Stimulated activated CD4-positive, alpha-beta T cell treated with anti-CD3 and anti-CD28 coated beads, Interleukin-12 subunit alpha, Interleukin-12 subunit beta, amount 100 ng/mL, for 24 hours (primary cell): Measurements from ENCODE around the gene PES1.
"Not testable (repeated sequence)": the region's sequence is repeated elsewhere in the genome, so short reads cannot be mapped to it uniquely, and the experiment has no call there.

Source experiments
- DNase-seq, 2 experiments: peaks; one replicate each; pipeline ENCODE4 v3.0.0-alpha.2; 2020; ENCODE audit warnings: low read depth in 2 of 2

The PES1 gene

GRCh38 chr22:30609260-30610185 lies 17.8 kb upstream of the PES1 start:
- DNase-seq = no peak

- no peak for DNase-seq
Measured at GRCh38 chr22:30607939-30608338, 16.2 kb upstream of the PES1 start.

DNA sequence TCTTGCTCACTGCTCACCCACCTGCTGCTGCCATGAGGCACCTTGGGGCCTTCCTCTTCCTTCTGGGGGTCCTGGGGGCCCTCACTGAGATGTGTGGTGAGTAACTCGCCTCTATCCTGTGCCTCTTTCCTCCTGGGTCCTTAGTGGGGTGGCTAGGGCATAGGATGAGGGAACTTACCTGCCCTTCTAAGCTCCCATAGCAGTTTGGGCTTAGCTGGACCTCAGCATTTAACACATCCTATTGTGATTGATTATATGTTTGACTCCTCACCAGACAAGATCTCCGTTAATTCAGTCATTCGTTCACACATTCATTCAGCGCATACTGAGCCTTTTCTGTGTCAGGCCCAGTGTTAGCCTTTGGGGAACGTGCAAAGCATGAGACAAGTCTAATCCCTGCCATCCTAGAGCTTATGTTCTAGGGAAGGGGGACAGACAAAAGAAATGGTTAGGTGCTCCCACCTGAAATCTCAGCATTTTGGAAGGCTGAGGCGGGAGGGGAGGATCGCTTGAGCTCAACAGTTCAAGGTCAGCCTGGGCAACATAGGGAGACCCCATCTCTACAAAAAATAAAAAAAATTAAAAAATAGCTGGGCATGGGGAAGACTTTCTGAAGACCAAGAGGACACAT lies 15.7 kb upstream of the PES1 start:
- no peak for DNase-seq

GRCh38 chr22:30606455-30607299 lies 15.0 kb upstream of the PES1 start, which contains the start of gene TCN2:
TSS of gene TCN2 (plus strand) at chr22:30607174. CDS start at chr22:30607332, 158 bp downstream.
- DNase-seq = peak in 1 of 2 experiments; percentile 32

- peak in 1 of 2 experiments; percentile 32 for DNase-seq
Measured at GRCh38 chr22:30605449-30606110, 13.9 kb upstream of the PES1 start.

- no peak for DNase-seq
Measured at GRCh38 chr22:30604723-30605122, 13.0 kb upstream of the PES1 start.

- no peak for DNase-seq
Measured at GRCh38 chr22:30603801-30604200, 12.1 kb upstream of the PES1 start.

GRCh38 chr22:30602049-30602448 lies 10.3 kb upstream of the PES1 start:
- no peak for DNase-seq

GRCh38 chr22:30601464-30601863 lies 9.8 kb upstream of the PES1 start:
- no peak for DNase-seq

- DNase-seq = no peak
Measured at GRCh38 chr22:30600921-30601320, 9.2 kb upstream of the PES1 start.

DNA sequence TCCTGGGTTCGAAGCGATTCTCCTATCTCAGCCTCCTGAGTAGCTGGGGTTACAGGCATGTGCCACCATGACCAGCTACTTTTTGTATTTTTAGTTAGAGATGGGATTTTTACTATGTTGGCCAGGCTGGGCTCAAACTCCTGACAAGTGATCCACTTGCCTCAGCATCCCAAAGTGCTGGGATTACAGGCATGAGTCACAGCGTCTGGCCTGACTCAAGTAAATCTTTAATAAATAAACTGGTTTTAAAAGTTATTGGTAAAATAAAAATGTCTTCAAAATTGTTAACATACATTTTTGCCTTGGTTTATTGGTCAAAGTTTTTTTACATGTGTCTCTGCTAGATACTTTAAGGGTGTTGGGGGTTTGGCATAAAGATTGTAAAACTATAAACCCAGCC lies 7.3 kb upstream of the PES1 start:
- no peak for DNase-seq

DNA sequence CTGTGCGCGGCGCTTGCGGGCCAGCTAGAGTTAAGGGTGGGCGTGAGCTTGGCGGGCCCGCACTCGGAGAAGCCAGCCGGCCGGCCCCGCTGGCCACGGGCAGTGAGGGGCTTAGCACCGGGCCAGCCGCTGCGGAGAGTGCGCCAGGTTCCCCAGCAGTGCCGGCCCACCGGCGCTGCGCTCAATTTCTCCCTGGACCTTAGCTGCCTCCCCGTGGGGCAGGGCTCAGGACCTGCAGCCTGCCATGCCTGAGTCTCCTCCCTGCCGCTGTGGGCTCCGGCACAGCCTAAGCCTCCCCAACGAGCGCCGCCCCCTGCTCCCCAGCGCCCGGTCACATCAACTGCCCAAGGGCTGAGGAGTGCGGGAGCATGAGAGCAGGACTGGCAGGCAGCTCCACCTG lies 5.2 kb upstream of the PES1 start:
- DNase-seq = no peak

DNA sequence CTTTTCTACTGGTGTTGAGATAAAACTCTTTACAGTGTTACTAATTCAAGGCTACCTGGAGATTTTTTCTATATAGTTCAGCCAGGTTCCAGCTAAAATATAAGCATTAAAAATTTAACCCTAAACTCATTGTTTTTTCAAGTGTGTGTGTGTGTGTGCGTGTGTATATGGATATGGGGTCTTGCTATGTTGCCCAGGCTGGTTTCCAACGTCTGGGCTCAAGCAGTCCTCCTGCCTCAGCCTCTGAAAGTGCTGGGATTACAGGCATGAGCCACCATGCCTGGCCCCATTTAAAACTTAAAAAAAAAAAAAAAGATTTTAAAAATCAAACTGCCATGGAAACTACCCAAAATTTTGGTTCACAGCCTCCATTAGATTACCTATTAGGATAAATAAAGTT lies 4.5 kb upstream of the PES1 start:
- no peak for DNase-seq

DNA sequence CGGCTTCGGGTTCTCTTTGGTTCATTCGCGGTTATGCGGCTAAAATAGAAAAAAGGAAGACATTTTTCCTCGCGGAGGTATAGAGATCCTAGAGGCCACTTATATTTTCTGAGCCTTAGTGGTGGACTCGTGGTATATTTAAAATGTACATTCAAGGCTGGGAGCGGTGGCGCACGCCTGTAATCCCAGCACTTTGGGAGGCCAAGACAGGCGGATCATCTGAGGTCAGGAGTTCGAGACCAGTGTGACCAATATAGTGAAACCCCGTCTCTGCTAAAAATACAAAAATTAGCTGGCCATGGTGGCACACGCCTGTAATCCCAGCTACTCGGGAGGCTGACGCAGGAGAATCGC lies 627 bp upstream of the PES1 start:
- DNase-seq = not testable (repeated sequence)

DNA sequence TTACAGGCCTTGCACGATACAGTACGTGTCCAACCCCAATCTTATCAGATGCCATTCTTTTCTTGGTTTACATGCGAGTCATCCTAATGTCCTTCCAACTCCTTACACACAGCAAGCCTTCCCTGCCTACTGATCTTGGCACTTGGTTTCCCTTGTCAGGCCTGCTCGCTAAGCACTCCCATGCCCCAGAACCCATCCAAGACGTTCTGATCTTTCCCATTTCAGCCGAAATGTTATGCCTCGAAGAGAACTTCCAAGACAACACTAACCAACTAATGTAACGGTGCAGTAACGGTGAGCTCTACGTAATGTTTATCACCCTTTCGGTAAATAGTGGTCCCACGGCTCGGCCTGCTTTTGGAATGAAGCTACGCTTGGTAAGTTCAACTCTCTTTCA lies 521 bp downstream of the PES1 start:
- no peak for DNase-seq

- no peak for DNase-seq
Measured at GRCh38 chr22:30586414-30586813, 5.3 kb downstream of the PES1 start.

DNA sequence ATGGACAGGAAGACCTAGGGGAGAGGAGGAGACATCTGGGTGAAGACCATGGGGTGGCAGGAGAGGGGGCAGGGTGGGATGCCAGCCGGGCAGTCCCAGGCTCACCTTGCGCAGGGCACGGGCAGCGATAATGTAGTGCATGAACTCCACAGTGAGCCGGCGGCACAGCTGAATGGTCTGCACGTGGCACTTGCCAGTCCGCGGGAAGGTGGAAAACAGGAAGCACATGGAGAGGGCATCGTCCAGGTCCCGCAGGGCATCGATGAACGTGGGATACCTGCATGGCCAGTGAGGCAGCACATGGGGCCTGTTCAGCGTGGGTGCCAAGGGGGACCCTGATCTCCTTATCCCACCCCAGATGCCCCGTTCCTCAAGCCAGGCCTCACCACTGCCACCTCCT lies 7.3 kb downstream of the PES1 start:
- no peak for DNase-seq

DNA sequence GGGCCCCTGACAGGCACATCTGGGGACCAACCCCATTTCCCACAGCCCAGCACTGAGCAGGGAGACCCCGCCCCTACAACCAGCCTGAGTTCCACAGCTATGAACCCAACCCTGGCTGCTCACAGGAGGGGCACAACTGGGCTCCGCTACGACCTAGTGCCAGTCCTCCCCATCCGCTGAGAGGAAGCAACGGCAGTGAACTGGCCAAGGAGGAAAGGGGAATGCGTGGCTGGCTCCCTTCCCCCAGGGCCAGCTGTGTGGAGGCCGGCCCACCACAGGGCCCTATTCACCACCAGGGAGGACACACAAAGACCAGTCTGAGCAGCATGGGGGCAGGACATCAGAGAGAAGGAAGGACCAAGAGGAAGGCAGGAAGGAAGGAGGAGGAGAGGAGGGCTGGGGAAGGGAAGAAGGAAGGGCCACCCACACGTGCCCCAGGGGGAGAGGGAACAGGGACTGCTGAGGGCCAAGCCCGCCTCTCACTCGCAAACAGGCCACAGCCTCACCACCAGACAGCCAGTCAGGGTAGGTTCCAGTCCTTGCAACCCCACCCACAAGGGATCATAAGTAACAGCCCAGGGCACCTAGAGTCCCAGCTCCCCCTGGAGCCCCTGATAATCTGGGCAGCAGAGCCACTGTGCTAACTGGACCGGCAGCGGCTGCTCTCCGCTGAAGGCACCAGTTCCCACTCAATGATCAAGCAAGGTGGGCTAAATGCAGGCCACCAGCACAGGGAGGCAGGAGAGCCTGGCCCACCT lies 8.7 kb downstream of the PES1 start:
- no peak for DNase-seq

DNA sequence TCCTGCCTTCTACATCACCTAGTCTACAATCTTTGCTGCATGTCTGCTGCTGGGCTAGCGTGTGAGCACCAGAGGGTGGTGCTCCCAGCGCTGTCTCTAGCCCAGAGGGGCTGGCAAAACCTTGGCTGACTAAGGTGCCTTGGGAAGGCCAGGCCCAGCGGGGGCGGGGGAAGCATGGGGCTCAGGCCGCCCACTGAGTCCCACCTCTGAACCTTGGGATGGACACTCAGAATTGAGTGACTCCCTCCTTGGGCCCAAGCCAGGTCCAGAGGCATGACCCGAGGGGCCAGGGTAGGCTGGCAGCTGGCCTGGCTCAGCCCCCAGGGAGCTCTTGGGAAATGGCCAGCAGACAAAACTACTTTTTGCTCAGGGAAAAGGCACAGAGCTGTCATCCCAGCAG lies 9.7 kb downstream of the PES1 start:
- DNase-seq = no peak

DNA sequence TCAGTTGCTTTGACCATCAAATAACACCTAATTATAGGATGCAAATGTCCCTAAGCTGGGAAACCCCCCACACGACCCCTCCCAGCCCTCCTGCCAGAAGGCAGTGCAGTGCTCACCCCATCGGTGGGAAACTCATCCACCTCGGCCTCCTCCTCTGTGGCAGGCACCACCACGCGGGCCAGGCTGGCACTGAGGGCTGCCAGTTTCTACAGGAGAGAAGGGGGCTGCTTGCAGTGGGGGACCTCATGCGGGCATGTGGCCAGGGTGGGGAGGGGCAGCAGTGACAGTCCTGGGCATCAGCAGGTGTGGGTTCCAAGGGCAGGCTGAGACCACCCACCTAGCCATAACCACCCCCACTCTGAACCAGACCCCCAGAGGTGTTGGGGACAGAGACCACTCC lies 10.8 kb downstream of the PES1 start:
- DNase-seq = no peak

- DNase-seq = no peak
Measured at GRCh38 chr22:30578481-30578880, 13.2 kb downstream of the PES1 start.
